Left renal cortex interstitium (tissue), 4 donors: Measurements from ENCODE around the gene SH3PXD2A. TPM values are rescaled to one million over a fixed set of nuclear protein-coding genes. Genes with fewer than 3 reads are reported as not detected.

Experiments used
- DNase-seq, 4 donors: peaks; one replicate each; pipeline ENCODE4 v3.0.0-alpha.2; 2013; ENCODE audit warnings: low read depth in 4 of 4, low spot score in 2 of 4, missing footprints in 1 of 4
- polyA plus RNA-seq, 4 donors: library from polyadenylated mRNA; unstranded; fragments of 120-200 nt; gene quantifications; one replicate each; pipeline ENCODE4 v1.2.1, GENCODE V29; 2013; ENCODE audit not compliant: insufficient read length in 4 of 4

SH3PXD2A gene
- polyA plus RNA-seq, 4 donors, result 27.6 to 35.5 (median 29.4) TPM

DNA sequence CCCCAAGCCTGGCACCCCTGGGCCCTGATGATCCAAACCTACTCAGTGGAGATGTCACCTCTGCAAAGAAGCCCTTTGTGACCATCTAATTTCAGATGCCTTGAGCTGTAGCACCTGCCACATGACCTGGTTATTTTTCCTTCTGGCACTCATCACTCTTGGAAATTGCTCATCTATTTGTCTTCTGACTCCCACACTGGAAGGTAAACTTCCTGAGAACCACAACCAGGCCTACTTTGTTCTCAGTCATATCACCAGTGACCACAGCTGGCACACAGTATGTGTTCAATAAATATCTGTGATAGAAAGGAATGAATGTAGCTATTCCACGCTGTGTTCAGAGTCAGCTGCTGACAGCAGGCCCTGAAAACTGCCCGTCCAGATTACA, 97.1 kb downstream of the SH3PXD2A start:
- no peak for DNase-seq

DNA sequence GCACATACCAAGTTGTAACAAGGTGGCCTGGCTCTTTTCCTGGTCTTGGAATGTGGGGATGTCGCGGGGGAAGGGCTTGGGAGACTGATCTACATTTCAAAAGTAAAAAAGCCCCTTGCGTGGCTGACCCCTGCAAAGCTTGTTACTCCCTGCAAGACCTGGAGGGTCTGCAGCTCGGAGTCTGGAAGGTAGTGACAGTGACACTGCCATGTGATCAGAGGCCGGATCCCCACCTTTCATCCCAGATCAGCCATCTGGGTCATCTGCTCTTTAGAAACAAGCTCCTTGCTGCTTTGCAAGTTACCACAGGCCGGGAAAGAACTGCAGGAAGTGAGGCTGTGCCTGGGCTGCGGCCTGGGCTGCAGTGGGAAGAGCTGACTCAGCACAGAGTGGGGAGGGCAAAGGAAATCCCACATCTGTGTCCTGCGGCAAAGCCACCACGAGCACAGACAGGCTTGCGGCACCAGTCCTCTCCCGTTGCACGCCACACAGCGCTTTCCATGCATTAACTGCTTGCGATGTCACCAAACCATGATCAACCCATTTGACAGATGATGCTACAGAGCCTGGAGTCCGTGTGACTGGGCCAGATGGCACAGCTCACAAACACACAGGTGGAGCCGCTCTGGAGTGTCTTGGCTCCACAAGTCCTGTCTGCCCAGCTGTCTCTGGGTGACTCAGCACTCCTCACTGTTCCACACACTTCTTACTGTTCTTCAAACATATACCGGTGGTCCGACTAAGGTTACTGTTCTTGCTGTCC, 97.7 kb downstream of the SH3PXD2A start:
- no peak for DNase-seq

DNA sequence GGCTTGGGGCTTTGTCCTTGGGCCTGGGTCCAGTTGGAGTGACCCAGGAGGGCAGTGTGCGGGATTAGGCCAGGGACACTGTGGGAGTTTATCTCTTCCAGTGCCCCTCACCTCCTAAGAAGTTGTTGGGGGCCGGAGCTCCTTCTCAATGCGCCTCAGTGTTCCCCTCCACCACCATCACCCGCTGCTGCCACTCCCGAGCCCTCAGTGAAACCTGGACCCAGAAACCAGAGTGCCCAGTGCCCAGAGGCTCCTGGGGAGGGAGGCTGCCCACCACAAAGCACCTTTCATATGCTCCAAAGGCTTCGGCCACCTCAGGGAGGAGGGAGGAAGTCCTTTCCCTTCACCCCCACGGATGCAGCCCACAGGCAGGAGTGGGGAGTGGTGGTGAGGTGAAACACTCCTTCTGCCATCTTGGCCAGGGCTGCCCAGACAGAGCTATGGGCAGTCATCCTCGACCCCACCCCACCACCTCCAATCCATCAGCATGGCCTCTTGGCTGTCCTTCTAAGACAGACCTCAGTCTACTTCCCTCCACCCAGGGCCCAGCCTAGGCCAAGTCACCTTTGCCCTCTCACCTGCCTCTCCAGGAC, 99.0 kb downstream of the SH3PXD2A start:
- no peak for DNase-seq

DNA sequence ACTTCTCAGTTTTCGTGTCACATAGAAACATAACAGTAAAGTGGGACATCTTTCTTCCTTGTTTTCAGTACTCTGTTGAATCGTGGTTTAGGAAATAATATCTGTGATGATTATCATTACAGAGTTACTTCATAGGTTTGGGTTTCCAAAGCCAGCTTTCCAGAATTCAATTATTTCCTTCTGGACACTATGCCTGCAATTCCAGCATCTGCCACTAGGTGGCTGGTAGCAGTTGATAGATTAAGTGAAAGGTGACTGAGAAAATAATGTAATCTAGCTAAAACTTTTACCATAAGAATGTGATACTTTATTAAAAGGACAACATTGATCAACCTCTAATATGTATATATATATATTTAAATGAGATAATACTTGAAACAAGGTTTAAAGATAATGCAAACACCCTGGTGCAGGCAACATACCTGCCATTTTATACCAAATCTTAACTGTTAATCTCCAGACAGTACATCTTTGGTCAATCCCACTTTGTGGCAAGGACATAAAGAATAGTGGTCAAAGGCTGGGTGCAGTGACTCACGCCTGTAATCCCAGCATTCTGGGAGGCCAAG, 102.6 kb downstream of the SH3PXD2A start:
- DNase-seq, result no peak

DNA sequence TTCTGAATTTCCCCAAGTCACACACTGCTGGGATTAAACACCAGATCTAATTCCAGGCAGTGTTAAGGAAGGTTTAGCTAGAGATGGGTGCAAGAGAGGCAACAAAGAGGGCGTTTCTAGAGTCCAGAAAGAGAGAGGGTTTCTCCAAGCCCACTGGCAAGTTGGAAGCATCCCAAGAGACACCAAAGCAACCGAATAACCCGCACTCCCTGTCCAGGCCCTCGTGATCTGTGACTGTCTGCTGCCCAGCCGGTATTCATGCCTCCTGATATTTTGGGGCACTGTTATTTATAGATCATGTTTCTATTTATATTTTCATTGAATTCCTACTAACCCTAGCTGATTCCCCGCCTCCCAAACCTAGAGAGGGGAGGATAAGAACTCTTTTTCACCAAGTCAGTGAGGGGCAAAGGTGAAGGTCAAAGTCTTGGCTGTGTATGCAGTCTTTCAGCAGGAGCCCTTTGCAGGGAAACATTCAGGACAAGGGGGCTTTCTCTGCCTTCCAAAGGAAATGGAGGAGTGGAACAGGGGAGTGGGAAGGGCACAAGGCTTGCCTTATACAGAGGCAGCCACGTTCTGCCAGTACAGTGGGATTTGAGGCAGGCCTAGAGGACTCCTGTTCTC, 103.6 kb downstream of the SH3PXD2A start:
- no peak for DNase-seq

DNA sequence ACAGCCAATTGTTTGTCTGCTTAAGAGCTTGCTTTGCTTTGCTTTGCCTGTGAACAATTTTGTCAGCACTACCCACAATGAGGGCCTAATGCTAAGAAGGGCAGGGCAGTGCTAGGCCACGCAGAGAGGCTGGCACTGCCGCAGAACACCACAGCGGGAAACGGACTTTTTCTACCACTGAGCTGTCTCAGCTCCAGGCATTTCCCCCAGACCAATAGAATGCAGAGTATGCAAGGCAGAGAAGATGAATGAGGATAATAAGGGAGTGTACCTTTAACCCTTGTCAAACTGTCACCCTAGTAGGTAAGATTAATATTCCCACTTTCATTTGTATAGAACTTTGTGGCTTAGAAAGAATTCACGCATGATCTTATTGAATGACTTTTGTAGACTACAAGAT, 104.5 kb downstream of the SH3PXD2A start:
- no peak for DNase-seq

DNA sequence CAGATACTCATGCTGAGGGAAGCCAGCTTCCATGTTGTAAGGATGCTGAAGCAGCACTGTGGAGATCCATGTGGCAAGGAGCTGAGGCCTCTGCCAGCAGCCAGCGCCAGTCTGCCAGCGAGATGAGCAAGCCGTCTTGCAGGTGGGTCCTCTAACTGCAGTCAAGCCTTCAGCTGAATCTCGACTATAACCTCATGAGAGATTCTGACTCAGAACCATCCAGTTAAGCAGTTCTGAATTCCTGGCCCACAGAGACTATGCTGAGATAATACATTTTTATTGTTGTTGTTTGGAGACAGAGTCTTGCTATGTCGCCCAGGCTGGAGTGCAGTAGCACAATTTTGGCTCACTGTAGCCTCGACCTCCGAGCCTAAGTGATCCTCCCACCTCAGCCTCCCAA, 105.6 kb downstream of the SH3PXD2A start:
- no peak for DNase-seq

DNA sequence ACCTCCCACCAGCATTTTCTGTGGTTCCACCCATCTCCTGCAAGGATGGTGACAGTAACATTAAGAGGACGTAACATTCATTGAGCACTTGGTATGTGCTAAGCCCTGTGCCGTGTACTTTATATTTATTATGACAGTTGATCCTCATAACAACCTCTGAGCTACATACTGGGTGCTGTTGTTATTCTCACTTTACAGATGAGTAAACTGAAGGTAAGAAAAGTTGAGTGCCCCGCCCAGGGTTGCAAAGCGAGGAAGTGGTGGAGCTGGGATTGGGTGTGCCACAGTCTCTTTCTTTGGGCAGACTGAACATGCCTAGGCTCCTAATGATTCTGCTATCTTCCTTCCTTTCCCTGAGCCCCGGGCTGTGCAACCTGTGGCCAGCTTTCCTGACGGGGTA, 107.4 kb downstream of the SH3PXD2A start:
- no peak for DNase-seq

DNA sequence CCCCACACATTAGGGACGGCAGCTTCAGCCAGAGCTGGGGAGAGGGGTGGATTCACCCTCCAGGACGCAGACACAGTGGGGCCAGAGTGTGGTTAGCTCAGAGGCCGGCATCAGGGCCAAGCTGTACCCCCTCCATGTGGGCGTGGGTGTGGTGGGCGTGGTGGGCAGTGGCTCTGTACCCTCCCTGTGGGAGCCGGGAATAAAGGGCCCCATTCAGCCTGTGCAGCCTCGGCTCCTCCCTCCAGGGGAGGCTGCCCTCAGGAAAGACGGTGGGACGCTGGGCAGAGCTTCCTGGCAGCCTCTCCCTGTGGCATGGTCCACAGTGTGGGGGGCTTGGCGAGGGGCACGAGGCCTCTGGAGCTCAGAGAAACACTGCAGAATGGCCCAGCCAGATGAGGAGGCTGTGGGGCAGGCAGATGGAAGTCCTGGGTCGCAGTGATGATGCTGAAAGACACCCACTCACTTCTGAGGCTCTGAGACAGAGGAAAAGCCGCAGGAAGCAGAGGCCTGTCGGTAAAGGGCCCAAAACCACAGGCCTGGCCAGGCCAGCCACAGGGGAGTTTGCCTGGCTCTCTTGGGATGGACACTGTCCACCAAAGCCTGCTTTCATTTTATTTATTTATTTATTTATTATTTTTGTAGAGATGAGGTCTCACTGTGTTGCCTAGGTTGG, 108.0 kb downstream of the SH3PXD2A start:
- no peak for DNase-seq

DNA sequence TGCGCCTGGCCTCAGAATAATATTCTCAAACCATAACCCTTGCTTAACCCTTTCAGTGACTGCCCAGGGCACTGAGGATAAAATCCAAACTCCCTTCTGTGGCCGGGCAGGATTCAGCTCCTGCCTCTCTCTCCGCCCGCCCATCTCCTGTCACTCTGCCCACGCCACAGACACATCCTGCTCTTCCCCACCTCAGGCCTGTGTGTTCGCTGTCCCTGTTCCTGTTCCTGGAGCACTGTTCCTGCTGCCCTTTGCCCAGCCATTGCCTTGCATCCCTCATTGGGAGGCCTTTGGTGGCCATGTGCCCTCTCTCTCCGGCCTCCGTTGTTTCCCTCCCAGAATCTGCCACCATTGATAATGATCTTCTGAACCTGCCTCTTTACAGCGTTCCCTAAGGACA, 108.8 kb downstream of the SH3PXD2A start:
- no peak for DNase-seq

DNA sequence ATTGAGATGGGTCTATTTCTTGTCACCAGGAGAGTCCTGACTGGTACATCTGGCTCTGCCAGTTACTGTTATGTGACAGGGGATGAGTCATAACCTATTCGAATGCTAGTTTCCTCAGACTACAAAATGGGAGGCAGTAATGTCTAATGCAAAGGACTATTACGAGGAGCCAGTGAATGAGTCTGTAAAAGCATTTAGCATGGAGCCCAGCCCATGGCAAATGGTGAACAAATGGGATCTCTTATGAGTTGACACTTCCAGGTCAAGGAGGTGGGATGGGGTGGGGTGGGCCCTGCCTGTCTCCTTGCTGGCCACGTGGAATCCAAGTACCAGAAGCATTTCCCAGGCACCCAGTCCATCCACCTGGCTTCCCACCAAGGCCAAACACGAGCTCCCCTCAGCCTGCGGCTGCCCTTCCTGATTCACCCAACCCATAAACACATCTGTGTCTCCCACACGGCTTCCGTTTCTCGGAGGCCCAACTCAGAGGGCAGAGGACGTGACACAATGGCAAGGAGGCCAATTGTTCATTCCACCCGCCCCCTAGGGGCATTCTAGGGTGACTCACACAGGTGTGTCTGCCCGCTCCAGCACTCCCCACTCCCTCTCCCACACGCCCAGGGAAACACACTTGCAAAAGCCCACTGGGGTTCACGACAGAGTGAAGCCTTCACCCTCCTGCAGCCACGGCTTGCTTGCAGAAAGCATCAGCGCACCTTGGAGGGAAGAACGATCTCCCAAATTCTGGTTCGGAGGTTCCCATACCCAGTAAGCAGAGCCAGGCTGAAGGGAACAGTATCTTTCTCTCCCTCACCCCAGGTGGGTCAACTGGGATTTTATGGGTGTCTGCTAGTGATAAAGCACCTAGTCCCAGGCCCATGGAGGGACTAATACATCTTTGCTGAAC, 109.8 kb downstream of the SH3PXD2A start:
- DNase-seq, result no peak

DNA sequence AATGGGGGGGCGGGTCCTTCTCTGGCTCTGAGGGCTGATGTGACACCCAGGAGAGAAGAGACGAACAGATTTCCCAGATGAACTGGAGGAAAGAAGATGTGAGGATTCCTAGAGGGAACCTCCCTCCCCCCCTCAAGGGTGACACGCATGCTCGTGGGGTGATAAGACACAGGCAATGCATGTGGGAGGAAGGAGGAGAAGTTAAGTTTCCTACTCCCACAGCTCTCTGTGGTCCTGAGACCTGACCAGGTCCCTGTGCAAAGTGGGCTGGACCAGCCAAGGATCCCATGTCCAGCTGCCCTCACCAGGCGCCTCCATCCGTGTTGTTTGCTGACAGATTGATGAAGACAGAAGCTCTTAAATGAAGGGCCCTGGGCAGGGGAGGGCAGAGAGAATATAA, 112.6 kb downstream of the SH3PXD2A start:
- no peak for DNase-seq

DNA sequence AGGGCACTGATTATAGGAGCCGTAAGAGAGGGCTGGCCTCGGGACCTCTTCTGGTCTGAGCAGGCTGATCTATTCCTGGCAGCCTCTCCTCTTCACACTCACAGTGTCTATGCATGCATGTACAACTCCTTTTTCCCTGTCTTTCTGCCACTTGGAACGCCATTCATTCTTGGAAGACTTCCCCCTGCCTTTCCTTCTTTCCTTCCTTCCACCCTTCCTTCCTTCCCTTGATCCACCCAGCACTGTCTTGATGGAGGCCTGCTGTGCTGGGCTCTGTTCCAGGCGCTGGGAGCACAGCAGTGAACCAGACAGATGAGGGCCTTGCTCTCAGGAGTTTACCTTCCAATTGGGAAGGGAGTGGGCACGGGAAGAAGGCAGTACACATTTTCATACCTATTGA, 114.8 kb downstream of the SH3PXD2A start:
- no peak for DNase-seq

DNA sequence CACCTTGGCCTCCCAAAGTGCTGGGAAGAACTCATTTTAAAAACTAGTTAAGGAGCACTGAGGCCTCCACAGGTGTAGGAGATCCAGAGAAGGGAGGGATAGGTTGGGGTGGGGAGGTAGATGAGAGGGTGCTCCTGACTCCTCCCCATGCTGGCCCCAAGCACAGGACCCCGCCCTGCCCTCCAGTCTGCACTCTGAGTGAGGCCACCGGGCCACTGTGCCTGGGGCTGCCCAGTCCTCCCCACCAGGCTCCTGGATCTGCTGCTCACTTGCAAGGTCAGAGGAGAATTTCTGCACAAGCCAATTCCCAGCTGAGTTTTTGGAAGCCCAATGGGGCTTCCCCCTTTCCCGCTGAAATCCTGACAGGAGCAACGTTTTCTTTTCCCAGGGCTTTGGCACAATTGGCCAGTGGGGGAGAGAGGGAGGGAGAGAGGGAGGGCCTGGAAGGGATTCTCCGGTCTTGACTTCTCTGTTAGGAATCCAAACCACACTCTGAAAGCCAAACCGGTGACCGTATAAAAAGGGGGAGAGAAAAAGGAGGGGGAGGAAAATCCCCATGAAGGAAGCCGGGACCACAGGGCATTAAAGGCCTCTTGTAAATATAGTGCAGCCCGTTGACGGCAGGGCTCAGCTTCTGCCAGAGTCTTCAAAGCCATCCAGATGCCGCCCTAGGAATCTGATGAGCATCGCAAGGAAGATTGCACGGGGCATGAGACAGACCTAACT, 116.2 kb downstream of the SH3PXD2A start:
- peak in 2 of 4 donors; percentile 46 to 71 for DNase-seq

DNA sequence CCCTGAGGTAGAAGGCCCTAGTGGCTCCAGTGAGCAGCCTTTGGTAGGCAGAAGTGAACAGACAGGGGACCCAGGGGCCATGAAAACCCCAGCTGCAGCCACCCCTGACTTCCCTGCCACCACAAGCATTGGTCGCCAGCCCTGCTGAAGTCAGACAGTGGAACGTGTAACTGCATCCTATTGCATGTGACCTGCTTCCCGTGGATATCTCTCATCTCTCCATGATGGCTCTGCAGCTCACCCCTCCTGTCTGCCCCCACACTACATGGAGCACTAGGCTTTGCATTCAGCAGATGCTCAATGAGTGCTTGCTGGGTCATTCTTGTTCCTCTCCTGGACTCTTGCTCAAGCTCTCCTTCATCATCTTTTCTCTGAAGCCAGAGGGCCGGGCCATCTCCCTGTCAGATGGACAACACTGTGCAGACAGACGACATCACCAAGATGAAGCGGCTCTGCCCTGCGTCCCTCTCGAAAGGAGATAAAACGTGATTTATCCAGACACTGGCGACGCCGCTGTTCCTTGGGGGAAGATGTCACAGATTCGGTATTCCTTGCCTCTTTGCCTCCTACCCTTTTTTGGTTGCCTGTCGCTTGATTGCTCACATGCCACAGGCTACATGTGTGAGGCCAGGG, 117.5 kb downstream of the SH3PXD2A start:
- no peak for DNase-seq

DNA sequence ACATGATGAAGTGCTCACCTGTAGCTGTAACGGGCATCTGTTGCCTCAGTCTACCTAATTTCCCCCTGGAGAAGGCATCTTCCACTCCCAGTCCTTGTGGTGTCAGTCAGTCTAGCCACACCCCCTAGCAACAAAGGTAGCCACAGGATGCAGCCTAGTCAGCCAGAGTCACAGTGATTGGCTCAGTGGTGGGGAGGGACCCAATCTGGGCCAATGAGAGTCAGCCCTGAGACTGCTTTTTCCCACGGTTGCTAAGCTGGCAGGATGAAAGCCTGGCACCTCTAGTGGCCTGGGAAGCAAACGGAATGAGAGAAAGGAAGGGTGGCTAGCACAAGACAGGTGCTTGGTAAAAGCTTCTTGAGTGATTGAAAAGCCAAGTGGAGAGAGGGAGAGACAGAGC, 118.6 kb downstream of the SH3PXD2A start:
- no peak for DNase-seq

DNA sequence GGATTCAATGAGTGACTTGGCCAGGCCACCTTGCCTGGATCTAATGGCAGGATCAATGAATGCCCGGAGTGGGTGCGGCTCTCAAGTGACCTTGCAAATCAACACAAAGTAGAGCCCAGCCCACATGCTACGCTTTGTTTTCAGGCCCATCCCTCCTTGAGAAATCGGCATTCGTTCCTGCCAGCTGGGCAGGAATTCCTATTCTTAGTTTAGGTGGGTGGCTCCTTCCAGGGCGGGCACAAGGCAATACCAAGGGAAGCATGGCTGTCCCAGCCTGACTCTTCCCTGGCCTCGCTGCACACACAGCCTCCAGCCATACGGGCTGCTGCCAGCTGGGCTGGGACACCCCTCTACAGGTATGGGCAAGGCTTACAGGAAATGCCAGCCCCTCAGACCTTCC, 119.3 kb downstream of the SH3PXD2A start:
- DNase-seq, result no peak

DNA sequence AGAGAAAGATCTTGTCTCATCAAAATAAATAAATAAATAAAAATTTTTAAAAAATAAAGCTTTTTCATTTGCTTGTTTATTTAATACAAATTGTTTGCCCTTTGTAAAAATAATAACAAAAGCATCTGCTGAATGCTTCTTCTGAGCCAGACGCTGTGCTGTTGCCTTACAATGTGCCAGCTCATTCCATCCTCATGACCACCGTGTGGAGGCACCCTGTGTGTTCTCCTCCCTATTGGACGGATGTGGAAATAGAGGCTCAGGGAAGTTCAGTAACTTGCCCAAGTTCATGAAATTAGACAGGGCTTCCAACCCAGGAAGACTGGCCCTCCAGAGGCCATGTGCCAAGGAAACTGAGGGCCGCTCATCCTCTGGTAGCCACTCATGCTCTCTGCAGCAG, 120.6 kb downstream of the SH3PXD2A start:
- DNase-seq, result no peak

DNA sequence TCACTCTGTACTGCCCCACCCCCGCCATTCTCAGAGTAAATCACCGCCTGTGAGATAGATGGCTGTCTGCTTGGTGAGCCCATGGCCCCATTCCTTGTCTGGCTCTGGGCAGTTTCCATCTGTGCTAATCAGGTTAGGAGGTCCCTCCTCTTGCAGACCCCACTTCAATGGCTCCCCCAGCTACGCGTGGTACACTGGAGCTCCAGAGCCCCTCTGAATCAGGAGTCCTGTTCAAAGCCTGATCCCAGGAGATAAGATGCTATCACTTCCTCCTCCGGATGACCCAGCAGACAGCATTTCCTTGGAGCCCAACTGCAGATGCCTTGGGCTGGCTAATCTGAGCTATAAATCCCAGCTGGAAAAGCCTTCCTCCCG, 122.3 kb downstream of the SH3PXD2A start:
- DNase-seq, result no peak
